H1 (cell line): ENCODE results near the gene ATE1. TPM values are rescaled to one million over a fixed set of nuclear protein-coding genes. Genes with fewer than 3 reads are reported as not detected.

Experiments
- CTCF ChIA-PET: fragments of 300-600 bp; sonication (Branson Sonifier 250); formaldehyde crosslinking; loops from one replicate; lab custom pipeline; 2021; ENCODE audit not compliant: partially characterized antibody; lab: Charles Lee
- POLR2A ChIA-PET: fragments of 300-600 bp; sonication (Branson Sonifier 250); formaldehyde crosslinking; loops from one replicate; lab custom pipeline; 2021; ENCODE audit warnings: inconsistent platforms; ENCODE audit not compliant: partially characterized antibody; lab: Charles Lee
- DNase-seq, 2 experiments: peaks; one replicate each; pipeline versions ENCODE4 v3.0.0 to v3.0.0-alpha.2; 2010 to 2022; ENCODE audit warnings: low spot score in 2 of 2, low read depth in 1 of 2, mixed read lengths in 1 of 2
- FAIRE-seq: peaks from 2 replicates; lab custom pipeline; 2011; peaks lifted over from hg19 to GRCh38; lab: Jason Lieb, UNC
- H2AFZ ChIP-seq: 2 replicates; pipeline ENCODE4 v1.8.1; 2012; ENCODE audit warnings: low read length, inconsistent platforms
- H2AK5ac ChIP-seq: 2 replicates; pipeline ENCODE4 v1.6.1; 2013; ENCODE audit warnings: low read depth, low read length
- H2BK120ac ChIP-seq: replicated peaks from 2 replicates; pipeline ENCODE3; 2013; ENCODE audit warnings: low read depth, low read length, inconsistent platforms
- H2BK12ac ChIP-seq: 2 replicates; pipeline ENCODE4 v1.6.1; 2013; ENCODE audit warnings: low read depth, low read length
- H2BK15ac ChIP-seq: 2 replicates; pipeline ENCODE4 v1.6.1; 2013; ENCODE audit warnings: low read length
- H2BK20ac ChIP-seq: 2 replicates; pipeline ENCODE4 v1.6.1; 2013; ENCODE audit warnings: low read length
- H2BK5ac ChIP-seq: 2 replicates; pipeline ENCODE4 v1.6.1; 2013; ENCODE audit warnings: low read depth, low read length
- H3K14ac ChIP-seq: 2 replicates; pipeline ENCODE4 v1.6.1; 2013; ENCODE audit warnings: inconsistent platforms; ENCODE audit not compliant: insufficient read length
- H3K18ac ChIP-seq: 2 replicates; pipeline ENCODE4 v1.6.1; 2013; ENCODE audit warnings: low read length; ENCODE audit errors: extremely low read depth
- H3K23ac ChIP-seq: 2 replicates; pipeline ENCODE4 v1.6.1; 2013; ENCODE audit warnings: inconsistent platforms; ENCODE audit not compliant: insufficient read length
- H3K23me2 ChIP-seq: 2 replicates; pipeline ENCODE4 v1.6.1; 2013; ENCODE audit warnings: low read depth, low read length
- H3K27ac ChIP-seq: 2 replicates; pipeline ENCODE4 v1.6.1; 2011; ENCODE audit warnings: low read depth, low read length, inconsistent platforms
- H3K27me3 ChIP-seq, 4 experiments: replicated peaks in 1 of 4; 1 replicate in 1 of 4; 2 replicates in 3 of 4; pipeline versions ENCODE4 v1.6.1 to v1.8.1; 2011 to 2013; ENCODE audit warnings: low read length in 3 of 4, mild to moderate bottlenecking in 3 of 4, inconsistent platforms in 2 of 4, mixed read lengths in 2 of 4, moderate library complexity in 1 of 4; ENCODE audit not compliant: control insufficient read depth in 3 of 4, insufficient read depth in 3 of 4; ENCODE audit errors: extremely low read depth in 1 of 4
- H3K36me3 ChIP-seq, 4 experiments: 2 replicates each; pipeline versions ENCODE4 v1.6.1 to v1.8.1; 2011 to 2013; ENCODE audit warnings: mild to moderate bottlenecking in 4 of 4, low read length in 3 of 4, moderate library complexity in 2 of 4, control low read depth in 1 of 4, inconsistent platforms in 1 of 4; ENCODE audit not compliant: insufficient read depth in 4 of 4, control insufficient read depth in 2 of 4
- H3K4ac ChIP-seq: replicated peaks from 2 replicates; pipeline ENCODE3; 2013; ENCODE audit warnings: low read length, low read depth, mixed read lengths, inconsistent platforms; ENCODE audit not compliant: insufficient read length
- H3K4me1 ChIP-seq, 4 experiments: replicated peaks in 1 of 4; 1 replicate in 1 of 4; 2 replicates in 3 of 4; pipeline versions ENCODE4 v1.6.1 to v1.8.1; 2011 to 2013; ENCODE audit warnings: low read length in 3 of 4, inconsistent platforms in 2 of 4, mixed read lengths in 1 of 4; ENCODE audit not compliant: insufficient read depth in 4 of 4, control insufficient read depth in 3 of 4
- H3K4me2 ChIP-seq, 2 experiments: 2 replicates each; pipeline versions ENCODE4 v1.6.1 to v1.8.1; 2011 to 2013; ENCODE audit warnings: low read depth in 2 of 2, low read length in 2 of 2, control low read depth in 1 of 2, inconsistent platforms in 1 of 2, mild to moderate bottlenecking in 1 of 2; ENCODE audit not compliant: insufficient read depth in 1 of 2
- H3K4me3 ChIP-seq, 4 experiments: fragments of 200-600, 300-600 bp in 1 of 4; sonication (generic), shearing (Covaris generic), sonication (Bioruptor Twin) in 1 of 4; 2 replicates each; pipeline versions ENCODE4 v1.5.1 to v1.8.1; 2011 to 2016; ENCODE audit warnings: low read length in 4 of 4, low read depth in 3 of 4, control low read depth in 2 of 4, inconsistent platforms in 2 of 4, mild to moderate bottlenecking in 2 of 4, mixed read lengths in 1 of 4, moderate library complexity in 1 of 4; ENCODE audit not compliant: insufficient read depth in 2 of 4; ENCODE audit errors: extremely low read depth in 1 of 4
- H3K56ac ChIP-seq: replicated peaks from 2 replicates; pipeline ENCODE3; 2013; ENCODE audit warnings: low read depth, mild to moderate bottlenecking, mixed read lengths, low read length, inconsistent platforms; ENCODE audit not compliant: insufficient read length
- H3K79me1 ChIP-seq: 2 replicates; pipeline ENCODE4 v1.6.1; 2013; ENCODE audit warnings: low read depth, low read length, control low read depth
- H3K79me2 ChIP-seq, 2 experiments: 2 replicates each; pipeline versions ENCODE4 v1.6.1 to v1.8.1; 2012 to 2013; ENCODE audit warnings: low read length in 2 of 2, mild to moderate bottlenecking in 2 of 2, inconsistent platforms in 1 of 2; ENCODE audit not compliant: insufficient read depth in 2 of 2, control insufficient read depth in 1 of 2
- H3K9ac ChIP-seq, 4 experiments: replicated peaks in 1 of 4; 1 replicate in 1 of 4; 2 replicates in 3 of 4; pipeline versions ENCODE4 v1.6.1 to v1.8.1; 2011 to 2013; ENCODE audit warnings: low read depth in 3 of 4, low read length in 3 of 4, control low read depth in 2 of 4, mild to moderate bottlenecking in 2 of 4, moderate library complexity in 2 of 4, inconsistent platforms in 1 of 4; ENCODE audit errors: extremely low read depth in 1 of 4
- H3K9me3 ChIP-seq, 2 experiments: 2 replicates each; pipeline versions ENCODE4 v1.6.1 to v1.8.1; 2012 to 2013; ENCODE audit warnings: mild to moderate bottlenecking in 2 of 2, moderate library complexity in 2 of 2, control low read depth in 1 of 2, inconsistent platforms in 1 of 2, low read depth in 1 of 2, low read length in 1 of 2, mixed read lengths in 1 of 2; ENCODE audit not compliant: insufficient read depth in 2 of 2
- H4K20me1 ChIP-seq, 2 experiments: replicated peaks in 1 of 2; 2 replicates each; pipeline versions ENCODE3 to v1.8.1; 2011 to 2013; ENCODE audit warnings: inconsistent platforms in 2 of 2, low read length in 2 of 2, mild to moderate bottlenecking in 1 of 2; ENCODE audit not compliant: insufficient read depth in 2 of 2, control insufficient read depth in 1 of 2
- H4K5ac ChIP-seq: 2 replicates; pipeline ENCODE4 v1.6.1; 2013; ENCODE audit warnings: low read length, low read depth, mixed read lengths, inconsistent platforms; ENCODE audit not compliant: insufficient read length
- H4K8ac ChIP-seq: 2 replicates; pipeline ENCODE4 v1.8.0; 2013; ENCODE audit warnings: mild to moderate bottlenecking, moderate library complexity, low read length, inconsistent platforms; ENCODE audit not compliant: insufficient read depth; ENCODE audit errors: extremely low read depth
- H4K91ac ChIP-seq: replicated peaks from 2 replicates; pipeline ENCODE3; 2013; ENCODE audit warnings: low read length, mixed read lengths, inconsistent platforms; ENCODE audit not compliant: insufficient read length
- BRCA1 ChIP-seq: IDR thresholded peaks from 2 replicates; pipeline ENCODE4 v1.6.1; 2012; ENCODE audit warnings: low read depth, low read length, improper control_type of control experiment
- HDAC6 ChIP-seq: IDR thresholded peaks from one replicate; pipeline ENCODE4 v1.7.1; 2012; ENCODE audit warnings: low read depth, mild to moderate bottlenecking, inconsistent platforms, low read length, moderate library complexity
- JUN ChIP-seq: IDR thresholded peaks from 2 replicates; pipeline ENCODE4 v1.6.1; 2011; ENCODE audit warnings: low read depth, mild to moderate bottlenecking, improper control_type of control experiment, low read length
- MAFK ChIP-seq: IDR thresholded peaks from 2 replicates; pipeline ENCODE4 v1.6.1; 2012; ENCODE audit warnings: low read depth, mild to moderate bottlenecking, improper control_type of control experiment, low read length
- NANOG ChIP-seq: IDR thresholded peaks from 2 replicates; pipeline ENCODE4 v1.6.1; 2011; ENCODE audit warnings: low read length, low read depth, mild to moderate bottlenecking, inconsistent platforms; ENCODE audit not compliant: insufficient read depth, poor library complexity, severe bottlenecking
- PHF8 ChIP-seq: fragments of 200-600 bp; sonication (generic); conservative IDR thresholded peaks from 2 replicates; pipeline ENCODE4 v1.7.1; 2012; ENCODE audit warnings: low read depth, mild to moderate bottlenecking, inconsistent platforms, low read length, moderate library complexity
- SAP30 ChIP-seq: fragments of 300-600 bp; sonication (generic); IDR thresholded peaks from 2 replicates; pipeline ENCODE4 v1.7.1; 2012; ENCODE audit warnings: low read length, moderate library complexity, mild to moderate bottlenecking, inconsistent platforms; ENCODE audit not compliant: insufficient read depth, insufficient replicate concordance
- SIX5 ChIP-seq: IDR thresholded peaks from 2 replicates; pipeline ENCODE4 v1.6.1; 2011; ENCODE audit warnings: mild to moderate bottlenecking, low read depth, low read length
- TAF1 ChIP-seq: IDR thresholded peaks from 2 replicates; pipeline ENCODE4 v1.6.1; 2011; ENCODE audit warnings: mild to moderate bottlenecking, low read depth, low read length
- TAF7 ChIP-seq: optimal IDR thresholded peaks from 2 replicates; pipeline ENCODE3; 2011; ENCODE audit warnings: low read depth, mild to moderate bottlenecking, inconsistent platforms, low read length, moderate library complexity, borderline replicate concordance
- WGBS, 2 experiments: shearing (Covaris generic) in 1 of 2; methylation state at CpG; one replicate each; pipeline versions ENCODE4 v1.1.6 to v1.1.7; 2013 to 2015; ENCODE audit warnings: low lambda C conversion rate in 2 of 2, mixed read lengths in 2 of 2, inconsistent platforms in 1 of 2, low coverage in 1 of 2, missing lambda C conversion rate in 1 of 2; ENCODE audit not compliant: insufficient replicate concordance in 2 of 2, insufficient coverage in 1 of 2, insufficient read length in 1 of 2; ENCODE audit errors: extremely low coverage in 1 of 2, missing lambda C conversion rate in 1 of 2; 5-methylcytosine and 5-hydroxymethylcytosine counted together
- polyA plus RNA-seq, 7 experiments: library from polyadenylated mRNA; depleted of rRNA in 3 of 7; stranded (reverse) in 5 of 7; unstranded in 2 of 7; fragments of >200 nt in 5 of 7; fragments of 200-250 nt in 2 of 7; gene quantifications; 1 replicate in 5 of 7; 2 replicates in 1 of 7; 4 replicates in 1 of 7; pipeline versions ENCODE4 v1.2.1 to v1.2.3, GENCODE V29; 2011 to 2013; ENCODE audit warnings: missing spikeins in 2 of 7, mixed read lengths in 2 of 7
- total RNA-seq: library from RNA; stranded (reverse); fragmentation: NEBNext Ultra II Directional; extraction: Animal tissue kit (Norgen Biotek cat#: 25700); gene quantifications from 2 replicates; pipeline ENCODE4 v1.2.1, GENCODE V29; 2021

ATE1 gene
- total and polyA plus RNA-seq, 2 of the 8 experiments (the other 6 are each of a cell fraction or from before 2014, with no cell fraction given) = 8.8 to 26.9 TPM

GRCh38 chr10:121812031-121812430, 115.8 kb downstream of the ATE1 start:
- Histone ChIP-seq H3K23ac (no peak overlapping the region), H4K20me1 (no peaks in the 10 kb centered on the region), H3K14ac (no peak overlapping the region), H3K36me3 (no peaks in the 10 kb centered on the region; a peak in 1 of 8 replicates), H3K27ac (no peak overlapping the region), H3K18ac (no peak overlapping the region), H3K4me3 (no peak overlapping the region), H3K4ac (no peak overlapping the region), H3K4me1 (no peaks in the 10 kb centered on the region), H4K8ac (no peak overlapping the region), H3K27me3 (no peaks in the 10 kb centered on the region), H2BK120ac (no peak overlapping the region), H4K5ac (no peak overlapping the region), H3K79me1 (no peaks in the 10 kb centered on the region), H2AK5ac (no peak overlapping the region), H3K23me2 (no peaks in the 10 kb centered on the region), H2BK5ac (no peak overlapping the region), H3K79me2 (no peaks in the 10 kb centered on the region), H3K9ac (no peak overlapping the region), H2BK20ac (no peak overlapping the region), H2AFZ (no peak overlapping the region), H2BK15ac (no peak overlapping the region), H3K9me3 (no peaks in the 10 kb centered on the region), H2BK12ac (no peak overlapping the region), H3K56ac (no peak overlapping the region), H4K91ac (no peak overlapping the region), H3K4me2 (no peak overlapping the region)
- ChIA-PET CTCF (interaction anchor here (1.9 kb wide), 1 partner anchor 12 kb away, joined by 16 read pairs; no protein-coding TSS in a partner anchor), POLR2A (no interaction called here)
- DNase-seq = no peak
- no peak for TF ChIP-seq BRCA1
- TF ChIP-seq PHF8 = no peak
- TF ChIP-seq HDAC6 = no peak
- TF ChIP-seq SAP30 = no peak
- TF ChIP-seq JUN = no peak
- no peak for TF ChIP-seq TAF1
- no peak for TF ChIP-seq SIX5
- TF ChIP-seq NANOG = no peak
- no peak for TF ChIP-seq MAFK
- no peak for TF ChIP-seq TAF7
- 58% methylated on average over 4 of the region's 4 CpGs; no CpG with 5 or more reads in 1 of the 2 experiments for WGBS, 2 experiments
- no peak for FAIRE-seq
